GM12878 (cell line): ENCODE measurements around the gene CABYR. TPM values are rescaled to one million over a fixed set of nuclear protein-coding genes. Genes with fewer than 3 reads are reported as not detected.
A peak's percentile ranks its signal among the peaks of the same experiment; 100 is the strongest.

Experiments
- CHD4 ChIP-seq: fragments of 200-600 bp; sonication (generic); IDR thresholded peaks from 2 replicates; pipeline ENCODE4 v1.6.1; 2016; ENCODE audit warnings: mild to moderate bottlenecking
- EP300 ChIP-seq, 2 experiments: fragments of 150-350 bp in 1 of 2; IDR thresholded peaks; 2 replicates each; pipeline ENCODE4 v1.6.1; 2011 to 2012; ENCODE audit warnings: low read depth in 2 of 2, low read length in 2 of 2, borderline replicate concordance in 1 of 2, improper control_type of control experiment in 1 of 2, inconsistent platforms in 1 of 2; ENCODE audit not compliant: control insufficient read depth in 1 of 2
- KAT2A ChIP-seq: conservative IDR thresholded peaks from 2 replicates; pipeline ENCODE4 v1.6.1; 2011; ENCODE audit warnings: low read depth, low read length; ENCODE audit not compliant: control insufficient read depth
- MTA3 ChIP-seq: IDR thresholded peaks from 2 replicates; pipeline ENCODE4 v1.6.1; 2012; ENCODE audit warnings: low read length, inconsistent platforms, borderline replicate concordance
- NKRF ChIP-seq: fragments of 450-650 bp; conservative IDR thresholded peaks from 2 replicates; pipeline ENCODE4 v1.6.1; 2017; ENCODE audit warnings: mild to moderate bottlenecking, moderate library complexity
- PAX8 ChIP-seq: fragments of 450-650 bp; IDR thresholded peaks from 2 replicates; pipeline ENCODE4 v1.6.1; 2017; ENCODE audit warnings: mild to moderate bottlenecking, moderate library complexity
- RB1 ChIP-seq: fragments of 450-650 bp; formaldehyde crosslinking; IDR thresholded peaks from 2 replicates; pipeline ENCODE4 v1.6.1; 2017; ENCODE audit warnings: mild to moderate bottlenecking, borderline replicate concordance
- ZBTB11 ChIP-seq: fragments of 450-650 bp; formaldehyde crosslinking; IDR thresholded peaks from 2 replicates; pipeline ENCODE4 v1.5.0; 2022; ENCODE audit warnings: mild to moderate bottlenecking, missing genetic modification characterization
- ZNF24 ChIP-seq: fragments of 450-650 bp; IDR thresholded peaks from 2 replicates; pipeline ENCODE4 v1.6.1; 2017; ENCODE audit warnings: antibody characterized with exemption, mild to moderate bottlenecking
- polyA plus RNA-seq, 11 experiments: library from polyadenylated mRNA; depleted of rRNA in 4 of 11; unstranded in 6 of 11; stranded (reverse) in 5 of 11; fragments of >200 nt; fragmentation: Nextera tagmentation in 4 of 11; fragmentation: Illumina TruSeq in 1 of 11; extraction: Ambion mirVana in 4 of 11; extraction: Trizol in 1 of 11; gene quantifications; 1 replicate in 1 of 11; 2 replicates in 10 of 11; pipeline versions ENCODE4 v1.2.1 to v1.2.3, GENCODE V29; 2011 to 2016; ENCODE audit warnings: inconsistent platforms in 2 of 11, missing spikeins in 2 of 11, low read depth in 1 of 11
- total RNA-seq, 4 experiments: library from RNA; depleted of rRNA in 3 of 4; stranded (reverse); fragments of >200 nt in 3 of 4; fragmentation: Illumina TruSeq in 1 of 4; extraction: Trizol in 1 of 4; gene quantifications; 2 replicates each; pipeline versions ENCODE4 v1.2.1 to v1.2.3, GENCODE V29; 2013 to 2021

The CABYR gene
- total and polyA plus RNA-seq, 10 of the 15 experiments (the other 5 are each of a cell fraction or from before 2014, with no cell fraction given), result 0.29 to 2.8 (median 1.7) TPM

- TF ChIP-seq ZBTB11 (CRISPR knock-in tag) (no peak), MTA3 (peak; percentile 69), RB1 (no peak), ZNF24 (no peak), EP300 (IDR thresholded peaks at IDR 0.05; ENCODE audit: borderline replicate concordance in 1 of 2, control insufficient read depth in 1 of 2, low read depth in 2 of 2, low read length in 2 of 2) (no peak), KAT2A (no peak), PAX8 (no peak), CHD4 (no peak), NKRF (no peak)
Measured at GRCh38 chr18:24138409-24138788, 463 bp upstream of the CABYR start (continued).
